HG03060 (cell line): ENCODE measurements around the gene REEP5.
"Not testable (repeated sequence)": the region's sequence is repeated elsewhere in the genome, so short reads cannot be mapped to it uniquely, and the experiment has no call there.

ENCODE experiments used
- ATAC-seq: cut with Tn5 transposase; IDR thresholded peaks from one replicate; pipeline ENCODE4 v1.9.1; 2021; ENCODE audit warnings: low read depth, moderate number of reproducible peaks; ENCODE audit not compliant: unreplicated experiment

The REEP5 gene

GRCh38 chr5:112933651-112934365 is 11.8 kb upstream of the REEP5 start:
- ATAC-seq, result no peak

DNA sequence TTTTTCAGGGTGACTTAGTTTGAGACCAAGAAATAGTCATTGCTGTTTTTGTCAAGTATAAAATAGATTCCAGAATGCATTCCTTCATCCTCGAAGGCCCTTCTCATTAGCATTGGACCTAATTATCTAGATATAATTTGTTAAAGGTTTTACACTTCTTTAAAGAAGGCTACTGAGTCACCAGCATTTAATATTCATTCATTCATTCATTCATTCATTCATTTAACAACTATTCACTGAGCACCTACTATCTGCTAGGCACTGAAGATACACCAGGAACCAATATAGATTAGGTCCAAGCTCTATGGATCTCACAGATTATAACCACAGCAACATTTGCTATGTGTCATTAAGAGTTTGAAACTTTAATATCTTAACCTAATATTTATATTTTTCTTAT is 11.1 kb upstream of the REEP5 start:
- no peak for ATAC-seq

- ATAC-seq, result no peak
Measured at GRCh38 chr5:112931473-112931872, 9.4 kb upstream of the REEP5 start.

- ATAC-seq, result peak; percentile 36
Measured at GRCh38 chr5:112930082-112930344, 8.0 kb upstream of the REEP5 start.

DNA sequence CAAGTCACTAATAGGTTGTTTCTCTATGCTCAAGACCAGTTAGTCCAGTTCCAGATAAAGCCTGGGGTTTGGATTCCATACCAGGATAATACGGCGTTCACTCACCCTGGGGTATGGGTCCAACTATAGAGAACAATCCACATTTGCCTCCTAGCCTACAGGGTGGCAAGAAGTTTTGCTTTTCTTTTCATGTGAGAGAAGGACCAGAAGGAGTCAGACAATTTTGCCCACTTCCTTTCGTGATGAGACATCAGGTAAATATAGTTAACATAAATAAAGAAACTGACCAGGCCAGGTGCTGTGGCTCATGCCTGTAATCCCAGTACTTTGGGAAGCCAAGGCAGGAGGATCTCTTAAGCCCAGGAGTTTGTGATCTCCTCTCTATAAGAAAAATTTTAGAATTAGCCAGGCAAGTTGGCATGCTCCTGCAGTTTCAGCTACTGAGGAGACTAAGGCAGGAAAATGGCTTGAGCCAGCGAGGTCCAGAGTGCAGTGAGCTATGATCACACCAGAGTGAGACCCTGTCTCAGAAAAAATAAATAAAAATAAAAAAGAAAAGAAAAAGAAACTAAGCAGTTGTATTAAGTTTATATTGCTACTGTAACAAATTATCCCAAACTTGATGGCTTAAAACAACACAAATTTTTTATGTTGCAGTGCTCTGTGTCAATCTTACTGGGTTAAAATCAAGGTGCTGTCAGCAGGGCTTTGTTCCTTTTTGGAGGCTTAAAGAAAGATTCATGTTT is 7.5 kb upstream of the REEP5 start:
- peak; percentile 52 for ATAC-seq

GRCh38 chr5:112923988-112924387 is 2.0 kb upstream of the REEP5 start:
- ATAC-seq, result no peak

GRCh38 chr5:112923148-112923917 is 1.3 kb upstream of the REEP5 start:
- peak; percentile 47 for ATAC-seq

DNA sequence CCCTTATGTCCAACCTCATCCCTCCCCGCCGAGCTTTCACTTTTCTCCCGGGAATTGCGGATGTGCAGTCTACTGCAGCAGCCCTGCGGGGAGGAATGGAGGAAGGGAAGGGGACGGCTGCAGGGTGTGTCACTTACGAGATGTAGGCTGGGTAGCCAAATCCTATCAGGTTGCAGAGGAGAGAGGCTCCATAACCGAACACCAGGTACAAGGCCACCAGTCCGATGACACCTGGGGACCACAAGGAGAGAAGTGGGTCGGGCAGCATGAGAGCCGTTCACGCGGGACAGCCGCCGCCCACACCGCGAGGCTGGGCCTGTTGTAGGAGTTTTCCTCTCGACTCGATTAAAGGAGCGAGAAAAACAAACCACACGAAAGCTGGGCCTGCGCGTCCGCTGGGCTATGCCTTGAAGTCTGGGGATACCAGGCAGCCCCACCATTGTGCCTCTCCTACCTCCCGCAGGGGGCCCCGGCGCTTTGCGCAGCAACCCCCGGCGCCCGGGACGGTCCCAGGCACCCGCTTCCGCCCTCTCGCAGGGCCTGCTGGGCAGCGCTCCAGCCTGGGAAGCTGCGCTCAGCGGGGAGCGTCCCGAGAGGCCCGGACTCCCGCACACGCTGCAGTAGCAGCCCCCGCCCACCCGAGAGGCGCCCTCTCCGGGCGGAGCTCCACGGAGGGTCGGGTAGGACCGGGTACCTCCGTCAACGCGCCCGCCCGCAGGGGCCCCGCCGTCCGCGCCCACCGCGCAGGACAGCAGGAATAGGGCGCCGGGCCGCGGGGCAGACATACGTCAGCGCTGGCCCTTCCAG is 798 bp downstream of the REEP5 start:
- no peak for ATAC-seq

DNA sequence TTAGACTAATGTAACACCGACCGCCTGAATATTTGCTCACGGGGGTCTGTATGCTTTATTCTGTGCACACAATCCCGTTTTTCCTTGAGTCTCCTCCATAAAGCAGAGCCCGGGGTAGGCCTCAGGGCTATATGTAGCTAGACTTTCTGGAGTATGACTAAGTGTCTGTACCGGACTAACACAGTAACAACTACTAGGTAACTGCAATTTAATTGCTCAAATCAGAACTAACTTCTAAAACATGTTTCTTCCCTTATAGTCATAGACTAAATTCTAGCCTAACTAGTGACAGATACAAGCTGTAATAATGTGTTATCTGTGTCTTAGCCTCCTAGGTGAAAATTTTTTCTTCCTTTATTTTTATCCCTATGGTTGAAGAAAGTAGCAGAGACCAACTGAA is 2.1 kb downstream of the REEP5 start:
- ATAC-seq, result no peak

GRCh38 chr5:112918679-112919078 is 3.3 kb downstream of the REEP5 start:
- no peak for ATAC-seq

DNA sequence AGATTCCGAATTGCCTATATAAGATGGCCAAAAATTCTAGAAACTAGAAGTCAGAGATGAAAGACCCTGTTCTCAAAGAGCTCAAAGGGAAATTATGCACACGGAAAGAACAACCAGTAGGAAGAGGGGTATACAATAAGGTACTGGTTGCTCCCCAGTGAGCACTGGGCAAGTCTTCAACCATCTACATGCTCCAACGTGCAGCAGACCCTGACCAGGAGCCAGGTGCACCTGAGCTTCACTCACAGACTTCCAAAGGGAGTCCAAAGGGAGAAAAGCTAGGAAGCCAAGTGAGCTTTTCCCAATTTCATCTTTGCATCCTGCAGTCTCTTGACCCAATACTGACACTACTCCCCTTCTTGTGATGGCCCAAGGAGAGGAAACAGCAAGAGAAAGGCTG is 3.9 kb downstream of the REEP5 start:
- no peak for ATAC-seq

GRCh38 chr5:112917453-112917995 is 4.5 kb downstream of the REEP5 start:
- ATAC-seq, result no peak

DNA sequence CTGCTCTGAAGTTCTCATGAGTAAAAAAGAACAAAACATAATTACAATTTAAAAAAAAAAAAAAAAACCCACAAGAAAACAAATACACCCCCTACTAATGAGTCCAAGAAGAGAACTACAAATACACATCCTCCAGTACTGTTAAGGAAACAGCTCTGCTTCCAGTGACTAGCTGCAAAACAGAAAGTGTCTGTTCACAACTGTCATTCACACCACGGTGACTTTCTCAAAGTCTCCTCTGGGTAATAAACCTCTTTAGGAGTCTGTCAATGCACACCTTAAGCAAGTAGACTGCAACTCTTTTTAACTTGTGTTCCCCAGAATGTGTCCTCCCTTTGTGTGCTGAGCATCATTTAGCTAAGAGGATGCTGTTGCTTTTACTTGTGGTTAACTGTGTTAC is 6.2 kb downstream of the REEP5 start:
- no peak for ATAC-seq

- no peak for ATAC-seq
Measured at GRCh38 chr5:112914584-112914983, 7.4 kb downstream of the REEP5 start.

- ATAC-seq, result no peak
Measured at GRCh38 chr5:112910529-112910928, 11.5 kb downstream of the REEP5 start.

- no peak for ATAC-seq
Measured at GRCh38 chr5:112908854-112909253, 13.2 kb downstream of the REEP5 start.

DNA sequence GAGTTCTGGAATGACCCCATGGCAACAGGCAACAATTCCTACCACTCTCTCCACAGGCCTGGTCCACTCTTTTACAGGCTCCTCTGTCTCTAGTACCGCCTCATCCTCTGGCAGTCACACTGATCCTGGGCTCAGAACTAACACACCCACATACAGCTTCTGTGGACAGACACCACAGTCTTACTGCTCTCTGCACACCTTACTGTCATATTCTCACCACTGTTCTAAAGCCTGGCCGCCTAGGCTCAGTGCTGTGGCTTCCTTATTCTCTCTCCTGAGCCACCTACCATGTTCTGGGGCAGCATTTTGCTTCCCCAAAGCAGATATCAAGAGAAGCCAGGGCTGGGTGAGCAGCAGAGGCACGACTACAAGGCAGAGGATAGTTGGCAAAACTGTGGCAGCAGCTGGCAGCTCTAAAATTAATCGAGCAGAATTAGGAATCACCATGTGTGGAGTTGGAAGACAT is 14.8 kb downstream of the REEP5 start:
- no peak for ATAC-seq

DNA sequence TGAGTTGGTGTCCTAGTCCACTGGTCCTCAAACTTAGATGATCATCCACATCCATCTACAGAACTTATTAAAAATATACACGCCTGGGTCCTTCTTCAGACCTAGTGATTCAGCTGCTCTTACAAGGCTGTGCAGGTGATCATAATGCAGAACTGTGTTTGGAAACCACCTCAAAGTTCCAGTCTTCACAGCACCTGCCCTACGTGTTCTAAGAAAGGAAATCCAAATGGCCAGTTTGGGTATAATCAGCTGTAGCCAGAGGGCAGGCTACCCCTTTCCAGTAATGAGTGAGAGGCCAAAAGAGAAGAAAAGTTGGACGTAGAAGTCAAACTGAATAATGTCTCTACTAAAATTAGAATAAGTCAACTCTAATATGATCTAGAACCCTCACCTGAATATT is 15.4 kb downstream of the REEP5 start:
- no peak for ATAC-seq

DNA sequence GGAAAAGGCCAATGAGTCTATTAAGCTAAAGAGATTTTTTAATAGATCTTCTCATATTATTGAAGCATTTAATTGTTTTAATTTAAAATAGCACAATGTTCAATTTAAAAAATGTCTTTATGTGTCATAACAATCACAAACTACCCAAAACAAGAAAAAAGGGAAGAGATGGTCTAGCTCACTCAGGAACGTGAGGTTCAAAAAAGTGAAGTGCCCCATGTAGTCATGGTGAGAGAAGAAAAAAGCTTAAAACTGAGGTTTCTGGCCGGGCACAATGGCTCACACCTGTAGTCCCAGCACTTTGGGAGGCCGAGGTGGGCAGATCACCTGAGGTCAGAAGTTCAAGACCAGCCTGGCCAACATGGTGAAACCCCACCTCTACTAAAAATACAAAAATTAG is 17.0 kb downstream of the REEP5 start:
- not testable (repeated sequence) for ATAC-seq

DNA sequence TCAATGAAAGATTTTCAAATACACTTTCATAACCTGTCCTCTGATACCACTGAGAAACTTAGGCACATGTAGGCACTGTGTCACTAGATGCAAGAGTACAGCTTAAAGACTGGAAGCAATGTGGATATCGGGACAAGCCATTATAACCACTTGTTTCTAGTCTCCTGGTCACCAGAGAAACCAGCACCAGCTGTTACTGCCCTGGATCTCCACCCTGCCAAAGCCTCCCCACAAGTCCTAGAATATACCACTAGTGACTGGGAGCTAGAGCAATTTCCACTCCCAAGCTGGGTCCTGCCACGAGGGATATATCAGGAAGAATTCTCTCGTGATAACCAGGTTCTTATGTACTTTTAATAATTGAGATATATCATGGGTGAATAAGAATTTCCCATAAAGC is 19.5 kb downstream of the REEP5 start:
- ATAC-seq, result no peak
